HG03064 (cell line): ENCODE results near the gene UCP3.
"Not testable (repeated sequence)": the region's sequence is repeated elsewhere in the genome, so short reads cannot be mapped to it uniquely, and the experiment has no call there.

ENCODE experiments used
- ATAC-seq: cut with Tn5 transposase; IDR thresholded peaks from one replicate; pipeline ENCODE4 v1.9.1; 2021; ENCODE audit warnings: low read depth; ENCODE audit not compliant: unreplicated experiment

UCP3 gene

GRCh38 chr11:74001822-74002286 lies 7.0 kb downstream of the UCP3 start:
- ATAC-seq: no peak

GRCh38 chr11:74000307-74001133 lies 8.4 kb downstream of the UCP3 start:
- no peak for ATAC-seq

GRCh38 chr11:73999581-74000306 lies 9.1 kb downstream of the UCP3 start:
- ATAC-seq: no peak

DNA sequence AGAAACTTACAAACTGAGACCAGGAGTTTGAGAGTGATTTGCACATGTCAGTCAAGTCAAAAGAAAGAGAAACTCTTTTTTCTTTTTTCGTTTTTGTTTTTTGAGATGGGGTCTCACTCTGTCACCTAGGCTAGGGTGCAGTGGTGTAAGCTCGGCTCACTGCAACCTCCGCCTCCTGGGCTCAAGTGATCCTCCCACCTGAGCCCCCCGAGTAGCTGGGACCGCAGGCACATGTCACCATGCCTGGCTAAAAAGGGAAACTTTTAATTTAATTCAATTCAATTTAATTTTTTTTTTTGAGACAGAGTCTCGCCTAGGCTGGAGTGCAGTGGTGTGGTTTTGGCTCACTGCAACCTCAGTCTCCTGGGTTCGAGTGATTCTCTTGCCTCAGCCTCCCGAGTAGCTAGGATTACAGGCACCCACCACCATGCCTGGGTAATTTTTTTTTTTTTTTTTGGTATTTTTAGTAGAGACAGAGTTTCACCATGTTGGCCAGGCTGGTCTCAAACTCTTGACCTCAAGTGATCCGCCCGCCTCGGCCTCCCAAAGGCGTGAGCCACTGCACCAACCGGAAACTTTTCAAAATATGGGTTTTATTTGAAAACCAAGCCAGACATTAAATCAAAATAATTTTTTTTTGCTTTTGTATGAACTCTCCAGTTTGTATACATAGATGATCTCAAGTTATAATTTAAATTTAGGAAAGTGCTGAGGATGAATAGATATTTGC lies 9.9 kb downstream of the UCP3 start:
- no peak for ATAC-seq

- ATAC-seq: no peak
Observed at GRCh38 chr11:73997120-73997770, 11.6 kb downstream of the UCP3 start.

GRCh38 chr11:73996161-73996747 lies 12.6 kb downstream of the UCP3 start:
- ATAC-seq: no peak

- ATAC-seq: no peak
Observed at GRCh38 chr11:73995731-73996130, 13.2 kb downstream of the UCP3 start.

GRCh38 chr11:73995247-73995646 lies 13.6 kb downstream of the UCP3 start:
- ATAC-seq: peak; percentile 50

DNA sequence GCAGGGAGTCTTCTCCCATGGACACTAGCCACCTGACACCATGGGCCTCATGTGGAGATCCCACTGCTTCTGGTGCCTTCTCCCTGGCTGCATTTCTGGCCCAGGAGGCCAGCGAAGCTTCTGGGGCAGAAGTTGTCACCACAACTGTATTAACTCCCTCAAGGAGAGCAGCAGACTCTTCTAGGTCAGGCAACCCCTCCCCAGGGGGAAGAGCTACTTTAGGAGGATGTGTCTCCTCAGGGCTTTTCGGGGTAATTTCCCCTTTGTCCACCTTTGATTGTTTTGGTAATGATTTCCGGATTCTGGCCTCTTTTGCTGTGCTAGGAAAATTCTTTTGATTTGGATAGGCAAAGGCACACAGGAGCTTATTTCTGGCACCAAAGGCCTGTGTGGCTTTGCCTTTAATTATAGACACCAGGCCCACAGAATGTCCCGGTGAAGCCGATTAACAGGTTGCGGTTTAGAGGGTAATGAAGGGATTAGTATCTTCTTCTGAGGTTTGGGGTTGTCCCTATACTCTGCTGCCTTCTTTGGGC lies 17.3 kb downstream of the UCP3 start:
- ATAC-seq: no peak

GRCh38 chr11:73990730-73991129 lies 18.2 kb downstream of the UCP3 start:
- ATAC-seq: no peak

DNA sequence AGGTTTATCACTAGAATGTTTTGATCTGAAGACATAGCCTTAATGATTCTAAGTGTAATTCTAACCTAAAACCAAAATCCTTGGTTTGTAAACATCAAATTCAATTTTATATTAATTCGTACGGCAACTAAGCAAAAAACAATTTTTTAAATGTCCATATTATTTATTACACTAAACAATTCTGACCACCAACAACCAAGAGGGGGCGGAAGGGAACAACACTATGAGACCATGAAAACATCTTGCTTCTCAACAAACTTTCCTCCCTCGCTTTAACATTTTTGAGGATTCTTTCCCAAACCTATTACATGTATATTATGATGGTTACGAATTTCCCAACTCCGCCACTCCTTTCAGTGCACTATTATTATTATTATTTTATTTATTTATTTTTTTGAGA lies 19.7 kb downstream of the UCP3 start:
- no peak for ATAC-seq

DNA sequence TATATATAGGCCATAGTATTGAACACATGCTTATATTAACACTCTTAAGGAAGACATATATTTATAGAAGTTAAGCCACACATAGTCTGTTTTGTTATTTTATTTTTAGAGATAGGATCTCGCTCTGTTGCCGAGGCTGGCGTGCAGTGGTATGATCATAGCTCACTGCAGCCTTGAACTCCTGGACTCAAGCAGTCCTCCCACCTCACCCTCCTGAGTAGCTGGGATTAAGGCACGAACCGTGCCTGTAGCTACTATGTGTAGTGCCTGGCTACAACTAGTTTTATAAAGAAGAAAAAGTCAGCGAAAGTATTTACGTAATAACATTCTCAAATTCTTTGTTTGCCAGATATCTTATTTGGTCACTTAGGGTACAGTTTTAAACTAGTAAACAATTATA lies 20.7 kb downstream of the UCP3 start:
- no peak for ATAC-seq

GRCh38 chr11:73985661-73986060 lies 23.2 kb downstream of the UCP3 start:
- not testable (repeated sequence) for ATAC-seq

GRCh38 chr11:73983741-73984538 lies 24.9 kb downstream of the UCP3 start:
- ATAC-seq: no peak

GRCh38 chr11:73982990-73983740 lies 25.7 kb downstream of the UCP3 start:
- ATAC-seq: peak; percentile 58

- peak; percentile 51 for ATAC-seq
Observed at GRCh38 chr11:73982595-73982989, 26.3 kb downstream of the UCP3 start, which contains the start of gene UCP2. Gene UCP2 (minus strand): TSS chr11:73982843. CDS start chr11:73978378, 4,465 bp downstream.

DNA sequence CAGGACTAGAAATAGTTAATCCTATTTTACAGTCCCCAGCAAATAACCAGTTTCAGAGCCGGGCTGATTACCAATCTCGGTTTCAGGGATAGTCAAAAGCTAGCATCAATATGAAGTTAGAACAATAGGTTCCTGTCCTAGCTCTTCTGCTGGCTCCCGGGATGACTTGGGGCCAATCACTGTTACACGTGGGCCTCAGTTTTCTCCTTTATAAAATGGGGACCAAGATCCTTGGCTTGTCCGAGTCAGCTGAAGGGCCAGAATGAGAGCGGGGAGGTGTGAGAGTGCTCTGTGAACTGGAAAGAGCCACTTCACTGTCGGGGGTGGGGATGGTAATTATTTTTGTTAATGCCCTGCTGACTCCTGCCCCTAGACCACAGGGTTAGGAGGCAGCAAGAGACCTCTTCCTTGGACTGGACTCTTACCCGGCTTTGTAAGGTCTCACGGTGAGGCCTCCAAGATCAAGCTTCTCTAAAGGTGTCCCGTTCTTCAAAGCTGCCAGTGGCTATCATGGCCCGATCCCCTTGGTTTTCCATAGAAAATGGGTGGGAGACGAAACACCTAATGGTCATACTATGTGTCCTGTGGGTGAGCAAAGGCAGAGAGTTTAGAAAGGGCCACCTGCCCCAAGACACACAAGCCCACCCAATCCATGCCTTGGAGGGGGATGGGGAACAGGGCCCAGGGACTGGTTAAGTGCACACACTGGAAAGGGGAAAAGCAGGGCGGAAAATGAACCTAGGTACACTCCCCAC lies 27.7 kb downstream of the UCP3 start:
- ATAC-seq: no peak
